T-helper 17 cell (primary cell): ENCODE results near the gene PLA2G7. TPM values are rescaled to one million over a fixed set of nuclear protein-coding genes. Genes with fewer than 3 reads are reported as not detected.
"Not testable (repeated sequence)": the region's sequence is repeated elsewhere in the genome, so short reads cannot be mapped to it uniquely, and the experiment has no call there.

ENCODE experiments used
- ATAC-seq: fragments of 150-1000 bp; cut with Tn5 transposase; 2 replicates; pipeline ENCODE4 v1.10.0; 2021; ENCODE audit warnings: mild to moderate bottlenecking, moderate library complexity
- DNase-seq, 3 donors: peaks; one replicate each; pipeline versions ENCODE4 v3.0.0 to v3.0.0-alpha.2; 2020 to 2021
- H3K9me3 ChIP-seq: one replicate; pipeline ENCODE4 v1.7.0; 2013; ENCODE audit warnings: low read length, mild to moderate bottlenecking; ENCODE audit not compliant: control insufficient read depth, poor library complexity, severe bottlenecking
- H3K27ac Mint-ChIP-seq: one replicate; pipeline ENCODE4 v1.8.0; 2022; ENCODE audit warnings: mild to moderate bottlenecking, moderate library complexity, mixed read lengths
- H3K27me3 Mint-ChIP-seq: one replicate; pipeline ENCODE4 v1.8.0; 2022; ENCODE audit warnings: mixed read lengths
- H3K36me3 Mint-ChIP-seq: one replicate; pipeline ENCODE4 v1.8.0; 2022; ENCODE audit warnings: low read depth, mixed read lengths
- H3K4me1 Mint-ChIP-seq: one replicate; pipeline ENCODE4 v1.8.0; 2022; ENCODE audit warnings: mild to moderate bottlenecking, mixed read lengths
- H3K4me3 Mint-ChIP-seq: one replicate; pipeline ENCODE4 v1.8.0; 2022; ENCODE audit warnings: mild to moderate bottlenecking, moderate library complexity, mixed read lengths
- total RNA-seq, 4 donors: library from RNA in 2 of 4; stranded (reverse) in 2 of 4; gene quantifications; one replicate each; pipeline ENCODE4 v1.2.3 and lab custom pipeline; 2022 to 2026

The PLA2G7 gene
- total RNA-seq (under 1 TPM in 1 of 2 donors, not detected in 1; 0.20 TPM), total RNA-seq (lab: John Stamatoyannopoulos, UW) (0 to 0.12 reads per million in 2 donors)

DNA sequence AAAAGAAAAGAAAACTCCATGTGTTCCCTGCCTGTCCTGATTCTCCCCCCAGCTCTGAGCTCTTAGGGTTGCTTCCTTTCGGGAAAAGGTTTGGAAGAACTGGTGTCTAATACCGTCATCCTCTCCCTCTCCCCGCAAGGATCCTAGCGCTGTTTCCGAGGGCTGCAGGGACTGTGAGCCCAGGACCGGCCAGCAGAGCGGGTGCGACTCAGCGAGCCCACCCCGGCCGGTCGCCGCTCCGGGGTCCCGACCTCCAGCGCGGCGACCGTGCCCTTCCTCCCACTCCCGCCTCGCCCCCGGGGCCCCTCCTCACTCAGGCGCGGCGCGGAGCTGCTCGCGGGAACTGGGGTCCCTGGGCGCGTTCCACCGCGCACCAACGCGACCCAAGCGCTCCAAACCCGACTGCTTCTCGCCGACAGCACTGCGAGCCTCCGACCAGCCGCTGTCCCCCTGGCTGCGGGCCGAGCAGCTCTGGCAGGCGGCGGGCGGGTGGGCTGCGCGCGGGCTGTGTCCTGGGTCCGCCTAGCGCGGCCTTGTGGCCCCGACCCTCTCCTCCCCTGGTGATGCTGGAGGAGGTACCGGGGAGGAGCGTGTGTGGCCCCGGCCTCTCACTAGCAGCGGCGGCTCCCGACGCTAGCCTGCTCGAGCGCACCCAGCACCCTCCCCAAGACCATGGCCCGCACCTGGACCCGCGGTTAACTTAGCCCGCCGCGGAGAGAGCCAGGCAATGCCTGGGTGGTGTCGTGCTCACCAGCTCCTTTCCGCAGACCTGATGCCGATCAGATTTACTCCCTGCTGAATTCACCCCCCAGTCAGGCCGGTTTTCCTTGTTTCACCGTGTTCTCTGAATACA lies at the start of gene PLA2G7:
Gene PLA2G7 (minus strand): TSS at position 509 of the 853 bp plus-strand sequence. CDS start 12,484 bp downstream, outside the sequence.
- no peak for ATAC-seq

DNA sequence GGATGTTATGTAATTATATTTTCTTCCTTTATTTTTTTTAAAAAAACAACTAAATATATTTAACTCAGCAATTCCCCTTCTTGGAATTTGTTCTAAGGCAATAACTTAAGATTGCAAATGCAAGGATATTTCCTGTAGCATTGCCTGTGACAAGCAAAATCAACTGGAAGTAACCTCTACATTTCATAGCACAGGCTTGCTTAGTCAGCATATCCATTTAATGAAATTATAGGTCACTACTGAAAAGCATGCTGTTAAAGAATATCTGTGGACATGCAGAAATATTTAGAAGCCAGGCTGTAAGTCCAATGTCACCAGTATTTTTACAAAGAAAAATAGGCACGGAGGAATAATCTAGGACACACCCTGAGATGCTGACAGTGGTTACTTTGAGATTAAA lies 49.4 kb upstream of the PLA2G7 start:
- Mint-ChIP-seq H3K27me3 (peaks cover 18% of the 10 kb centered on the region), H3K4me3 (no peak overlapping the region), H3K36me3 (no peaks in the 10 kb centered on the region), H3K4me1 (peaks cover 4% of the 10 kb centered on the region), H3K27ac (no peak overlapping the region)
- DNase-seq, result no peak
- no peak for ATAC-seq
- H3K9me3 ChIP-seq, result no peaks in the 10 kb centered on the region

More for the DNA sequence above, at the start of gene PLA2G7:
- Mint-ChIP-seq H3K4me3 (peak within 1 kb of the TSS; percentile 74), H3K27me3 (peaks cover 80% of the 10 kb centered on the region), H3K27ac (no peak within 1 kb of the TSS), H3K36me3 (peaks cover 6% of the 10 kb centered on the region), H3K4me1 (peaks cover 11% of the 10 kb centered on the region)
- H3K9me3 ChIP-seq, result no peaks in the 10 kb centered on the region
- DNase-seq, result no peak

DNA sequence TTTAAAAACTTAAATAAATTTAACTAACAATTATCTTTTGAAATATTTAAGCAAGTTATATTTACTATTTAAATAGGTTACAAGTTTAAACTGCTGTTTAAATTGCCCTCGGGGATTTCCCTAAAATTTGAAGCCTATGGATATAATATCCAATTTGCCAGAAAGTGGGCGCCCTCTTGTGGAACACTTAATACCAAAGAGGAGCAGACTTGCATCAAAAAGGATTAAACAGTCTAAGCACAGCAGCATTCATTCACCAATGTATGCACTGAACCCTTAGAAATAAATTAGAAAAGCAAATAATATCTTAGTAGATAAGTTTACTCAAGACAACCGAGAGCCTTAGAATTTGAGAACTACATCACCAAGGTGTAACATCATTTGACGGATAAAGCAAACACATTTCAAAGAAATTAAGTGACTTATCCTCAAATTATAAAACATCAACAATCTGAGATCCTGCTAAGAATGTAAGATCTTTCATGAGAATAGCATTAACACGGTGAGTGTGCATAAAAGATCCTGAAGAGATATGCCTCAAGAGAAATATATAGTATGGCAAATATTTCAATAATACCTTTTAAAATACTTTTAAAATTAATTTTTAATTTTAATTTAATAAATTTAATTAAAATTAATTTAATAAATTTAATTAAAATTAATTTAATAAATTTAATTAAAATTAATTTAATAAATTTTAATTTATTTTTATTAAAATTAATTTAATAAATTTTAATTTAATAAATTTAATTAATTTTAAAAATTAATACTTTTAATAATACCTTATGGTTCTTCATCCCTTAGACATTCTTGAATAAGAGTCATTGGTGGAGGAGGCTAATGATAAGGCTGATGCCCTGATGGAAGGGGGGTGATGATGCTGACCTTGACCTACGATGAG lies 46.6 kb upstream of the PLA2G7 start:
- DNase-seq (no peak), ATAC-seq (no peak)
- Mint-ChIP-seq H3K36me3 (no peaks in the 10 kb centered on the region), H3K4me3 (no peak overlapping the region), H3K4me1 (peaks cover 4% of the 10 kb centered on the region), H3K27ac (no peak overlapping the region), H3K27me3 (peaks cover 11% of the 10 kb centered on the region)
- no peaks in the 10 kb centered on the region for H3K9me3 ChIP-seq

GRCh38 chr6:46777476-46778346 lies 42.5 kb upstream of the PLA2G7 start:
- H3K4me3 Mint-ChIP-seq, result no peak overlapping the region

GRCh38 chr6:46776070-46776712 lies 41.0 kb upstream of the PLA2G7 start:
- Mint-ChIP-seq H3K4me1 (peaks cover 4% of the 10 kb centered on the region), H3K27ac (no peak overlapping the region), H3K4me3 (no peak overlapping the region), H3K27me3 (peaks cover 17% of the 10 kb centered on the region), H3K36me3 (no peaks in the 10 kb centered on the region)
- no peaks in the 10 kb centered on the region for H3K9me3 ChIP-seq
- DNase-seq (no peak), ATAC-seq (no peak)

More at GRCh38 chr6:46777476-46778346, 42.5 kb upstream of the PLA2G7 start:
- no peaks in the 10 kb centered on the region for H3K9me3 ChIP-seq
- DNase-seq (no peak), ATAC-seq (no peak)
- Mint-ChIP-seq H3K4me1 (peaks cover 4% of the 10 kb centered on the region), H3K27ac (no peak overlapping the region), H3K27me3 (peaks cover 7% of the 10 kb centered on the region), H3K36me3 (no peaks in the 10 kb centered on the region)

- H3K36me3 Mint-ChIP-seq, H3K27ac Mint-ChIP-seq, ATAC-seq, DNase-seq, H3K4me3 Mint-ChIP-seq, H3K9me3 ChIP-seq, H3K4me1 Mint-ChIP-seq: not testable (repeated sequence)
- peaks cover 14% of the 10 kb centered on the region for H3K27me3 Mint-ChIP-seq
Measured at GRCh38 chr6:46774736-46775135, 39.6 kb upstream of the PLA2G7 start.

DNA sequence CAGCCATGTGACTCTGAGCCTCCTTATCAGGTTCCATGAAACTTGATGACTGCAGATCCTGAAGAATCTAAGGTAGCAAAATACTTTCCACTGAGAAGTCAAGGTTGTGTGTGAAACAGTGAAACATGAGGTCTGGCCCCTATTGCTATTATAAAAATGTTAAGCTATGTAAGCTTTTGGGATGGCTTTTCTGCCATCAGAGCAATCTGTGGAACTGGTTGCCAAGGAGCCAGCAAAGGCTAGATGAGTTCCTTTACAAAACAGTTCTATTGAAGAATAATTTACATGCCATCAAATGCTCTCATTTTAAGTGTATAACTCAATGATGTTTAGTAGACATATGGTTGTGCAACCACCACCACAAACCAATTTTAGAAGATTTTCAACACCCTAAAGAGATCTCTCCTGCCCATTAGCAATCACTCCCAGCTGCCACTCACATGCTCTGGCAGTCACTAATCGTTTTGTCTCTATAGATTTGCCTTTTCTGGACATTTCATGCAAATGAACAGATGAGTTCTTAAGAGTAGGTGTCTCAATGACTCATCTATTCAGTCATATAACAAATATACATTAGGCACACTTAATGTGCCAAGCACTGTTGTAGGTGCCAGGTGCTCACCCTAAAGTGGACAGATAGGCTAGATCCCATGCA lies 38.2 kb upstream of the PLA2G7 start:
- DNase-seq (no peak), ATAC-seq (no peak)
- H3K9me3 ChIP-seq, result no peaks in the 10 kb centered on the region
- H3K27me3 Mint-ChIP-seq, result peaks cover 14% of the 10 kb centered on the region
- H3K4me1 Mint-ChIP-seq, result no peaks in the 10 kb centered on the region
- H3K36me3 Mint-ChIP-seq, result no peaks in the 10 kb centered on the region
- no peak overlapping the region for H3K27ac Mint-ChIP-seq
- H3K4me3 Mint-ChIP-seq, result no peak overlapping the region

- H3K27me3 Mint-ChIP-seq, result peaks cover 14% of the 10 kb centered on the region
- no peak for DNase-seq
- H3K27ac Mint-ChIP-seq, result no peak overlapping the region
- no peak overlapping the region for H3K4me3 Mint-ChIP-seq
- H3K36me3 Mint-ChIP-seq, result no peaks in the 10 kb centered on the region
- ATAC-seq, result no peak
- H3K4me1 Mint-ChIP-seq, result no peaks in the 10 kb centered on the region
- no peaks in the 10 kb centered on the region for H3K9me3 ChIP-seq
Measured at GRCh38 chr6:46772762-46773161, 37.6 kb upstream of the PLA2G7 start.

- no peak overlapping the region for H3K4me3 Mint-ChIP-seq
- no peaks in the 10 kb centered on the region for H3K4me1 Mint-ChIP-seq
- ATAC-seq (no peak), DNase-seq (no peak)
- peaks cover 14% of the 10 kb centered on the region for H3K27me3 Mint-ChIP-seq
- no peak overlapping the region for H3K27ac Mint-ChIP-seq
- no peaks in the 10 kb centered on the region for H3K36me3 Mint-ChIP-seq
- no peaks in the 10 kb centered on the region for H3K9me3 ChIP-seq
Measured at GRCh38 chr6:46772016-46772415, 36.8 kb upstream of the PLA2G7 start.

GRCh38 chr6:46764961-46765360 lies 29.8 kb upstream of the PLA2G7 start:
- no peaks in the 10 kb centered on the region for H3K9me3 ChIP-seq
- Mint-ChIP-seq H3K4me1 (no peaks in the 10 kb centered on the region), H3K36me3 (no peaks in the 10 kb centered on the region), H3K27ac (no peak overlapping the region), H3K4me3 (no peak overlapping the region), H3K27me3 (peaks cover 11% of the 10 kb centered on the region)
- DNase-seq (no peak), ATAC-seq (no peak)

GRCh38 chr6:46764280-46764679 lies 29.1 kb upstream of the PLA2G7 start:
- not testable (repeated sequence) for H3K9me3 ChIP-seq, H3K36me3 Mint-ChIP-seq, H3K4me1 Mint-ChIP-seq, ATAC-seq, H3K4me3 Mint-ChIP-seq, DNase-seq, H3K27ac Mint-ChIP-seq
- peaks cover 11% of the 10 kb centered on the region for H3K27me3 Mint-ChIP-seq

GRCh38 chr6:46763466-46763865 lies 28.3 kb upstream of the PLA2G7 start:
- peaks cover 11% of the 10 kb centered on the region for H3K27me3 Mint-ChIP-seq
- no peak for ATAC-seq
- no peak for DNase-seq

More at GRCh38 chr6:46763466-46763865, 28.3 kb upstream of the PLA2G7 start:
- no peaks in the 10 kb centered on the region for H3K4me1 Mint-ChIP-seq
- H3K27ac Mint-ChIP-seq, result no peak overlapping the region
- H3K36me3 Mint-ChIP-seq, result no peaks in the 10 kb centered on the region
- H3K4me3 Mint-ChIP-seq, result no peak overlapping the region
- no peaks in the 10 kb centered on the region for H3K9me3 ChIP-seq
